Activated naive CD4-positive, alpha-beta T cell treated with anti-CD3 and anti-CD28 coated beads for 36 hours (primary cell): ENCODE measurements around the gene WDR26. TPM values are rescaled to one million over a fixed set of nuclear protein-coding genes. Genes with fewer than 3 reads are reported as not detected.

Experiments
- CTCF ChIA-PET: fragments of 350-600 bp; sonication (Branson Sonifier 250); formaldehyde crosslinking; loops from one replicate; lab custom pipeline; 2021; ENCODE audit warnings: antibody characterized with exemption; lab: Charles Lee
- DNase-seq: peaks from one replicate; pipeline ENCODE4 v3.0.0-alpha.2; 2020
- H3K27ac Mint-ChIP-seq: one replicate; pipeline ENCODE4 v1.8.0; 2021; ENCODE audit warnings: mild to moderate bottlenecking, mixed read lengths
- H3K27me3 Mint-ChIP-seq: one replicate; pipeline ENCODE4 v1.8.0; 2021; ENCODE audit warnings: low read depth, mixed read lengths
- H3K36me3 Mint-ChIP-seq: one replicate; pipeline ENCODE4 v1.8.0; 2021; ENCODE audit warnings: low read depth, mixed read lengths
- H3K4me1 Mint-ChIP-seq: one replicate; pipeline ENCODE4 v1.8.0; 2021; ENCODE audit warnings: low read depth, mixed read lengths
- H3K4me3 Mint-ChIP-seq: one replicate; pipeline ENCODE4 v1.8.0; 2021; ENCODE audit warnings: mild to moderate bottlenecking, moderate library complexity, mixed read lengths
- H3K9me3 Mint-ChIP-seq: one replicate; pipeline ENCODE4 v1.8.0; 2021; ENCODE audit warnings: mixed read lengths
- intact Hi-C: fragments of 100-400 bp; cut with micrococcal nuclease; formaldehyde crosslinking; loops from one replicate; pipeline ENCODE4 v1.15.1; 2023
- total RNA-seq, 2 experiments: library from RNA; stranded (reverse); gene quantifications; one replicate each; pipeline ENCODE4 v1.2.3, GENCODE V29; 2021

The WDR26 gene
- total RNA-seq, 2 experiments from 2014 or later: 44.3 to 45.4 TPM

DNA sequence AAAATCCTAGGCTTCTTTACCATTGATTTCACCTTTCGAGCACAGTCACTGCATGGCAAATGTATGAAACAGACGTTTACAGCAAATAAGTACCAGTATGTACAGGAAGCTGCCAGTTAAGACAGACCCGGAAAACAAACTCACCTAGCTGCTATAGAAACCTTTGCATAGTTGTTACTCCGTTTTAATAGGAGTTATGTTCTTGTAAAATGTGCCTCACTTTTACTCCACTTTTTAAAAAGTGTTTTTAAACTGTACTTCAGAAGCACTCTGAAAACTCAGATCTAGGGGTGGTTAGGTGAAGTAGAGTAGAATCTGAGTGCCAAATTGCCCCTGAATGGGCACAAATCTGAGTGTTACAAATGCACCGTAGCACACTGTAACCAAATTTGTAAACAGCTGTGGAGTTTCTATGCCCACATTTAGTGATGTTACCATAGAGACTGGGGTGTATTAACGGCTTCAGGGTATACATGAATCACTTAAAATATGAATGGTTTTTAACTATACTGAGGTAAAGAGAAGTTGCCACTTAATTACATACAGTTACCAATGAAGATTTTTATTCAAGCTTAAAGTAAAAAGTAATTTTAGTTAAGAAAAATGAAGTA lies 47.2 kb downstream of the WDR26 start:
- intact Hi-C loops: no loop called here
- CTCF ChIA-PET: interaction anchor here (0.6 to 1.8 kb wide), 3 partner anchors 10 to 70 kb away, joined by 3 to 6 read pairs (median 3); no protein-coding TSS in a partner anchor
- peaks cover 38% of the 10 kb centered on the region for H3K4me1 Mint-ChIP-seq
- no peak for DNase-seq
- peaks cover 34% of the 10 kb centered on the region for H3K36me3 Mint-ChIP-seq
- H3K27me3 Mint-ChIP-seq: no peaks in the 10 kb centered on the region
- H3K4me3 Mint-ChIP-seq: no peak overlapping the region
- peak overlapping the region; percentile 66 for H3K27ac Mint-ChIP-seq
- no peaks in the 10 kb centered on the region for H3K9me3 Mint-ChIP-seq

GRCh38 chr1:224383218-224383617 lies 51.4 kb downstream of the WDR26 start:
- peaks cover 71% of the 10 kb centered on the region for H3K4me1 Mint-ChIP-seq
- intact Hi-C loops: loop anchor here (2.0 kb wide), 1 partner anchor 50 kb away; no protein-coding TSS in a partner anchor
- no peaks in the 10 kb centered on the region for H3K9me3 Mint-ChIP-seq
- DNase-seq: no peak
- CTCF ChIA-PET: interaction anchor here (1.6 kb wide), 1 partner anchor 74 kb away, joined by 5 read pairs; no protein-coding TSS in a partner anchor
- H3K27ac Mint-ChIP-seq: no peak overlapping the region
- no peak overlapping the region for H3K4me3 Mint-ChIP-seq
- no peaks in the 10 kb centered on the region for H3K27me3 Mint-ChIP-seq
- peaks cover 9% of the 10 kb centered on the region for H3K36me3 Mint-ChIP-seq

DNA sequence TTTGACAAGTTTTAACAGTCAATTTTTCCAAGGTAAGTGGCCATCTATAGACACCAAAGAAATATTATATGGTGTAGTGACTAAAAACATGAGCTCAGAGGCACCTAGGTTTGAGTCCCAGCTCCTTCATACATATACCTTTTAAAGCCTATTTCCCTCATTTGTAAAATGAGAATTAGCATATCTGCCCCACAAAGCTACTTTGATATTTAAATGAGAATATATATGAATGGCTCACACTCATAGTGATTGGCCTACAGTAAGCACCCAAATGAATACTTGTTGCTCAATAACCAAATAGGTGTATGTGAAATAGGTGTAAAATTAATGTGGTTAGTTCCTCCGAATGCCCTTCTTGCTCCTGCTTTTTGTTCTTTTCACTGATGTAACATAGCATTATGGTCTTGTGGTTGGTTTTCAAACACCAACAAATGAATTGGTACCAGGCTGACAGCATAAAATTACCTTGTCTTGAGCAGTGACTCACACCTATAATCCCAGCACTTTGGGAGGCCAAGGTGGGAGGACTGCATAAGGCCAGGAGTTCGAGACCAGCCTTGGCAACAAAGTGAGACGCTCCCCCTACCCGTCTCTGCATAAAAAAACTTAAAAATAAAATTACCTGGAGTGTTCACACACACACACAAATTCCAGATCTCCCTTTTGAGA lies 52.6 kb downstream of the WDR26 start:
- intact Hi-C loops: loop anchor here (1.0 to 2.0 kb wide), 7 partner anchors 9 to 213 kb away; partner anchors contain the start of gene CNIH4
- H3K36me3 Mint-ChIP-seq: peaks cover 17% of the 10 kb centered on the region
- H3K4me3 Mint-ChIP-seq: no peak overlapping the region
- CTCF ChIA-PET: interaction anchor here (0.9 to 1.6 kb wide), 4 partner anchors 9 to 76 kb away, joined by 3 to 6 read pairs (median 4); no protein-coding TSS in a partner anchor
- no peaks in the 10 kb centered on the region for H3K27me3 Mint-ChIP-seq
- peak; percentile 50 for DNase-seq
- no peaks in the 10 kb centered on the region for H3K9me3 Mint-ChIP-seq
- H3K27ac Mint-ChIP-seq: peak overlapping the region; percentile 78
- peaks cover 71% of the 10 kb centered on the region for H3K4me1 Mint-ChIP-seq

DNA sequence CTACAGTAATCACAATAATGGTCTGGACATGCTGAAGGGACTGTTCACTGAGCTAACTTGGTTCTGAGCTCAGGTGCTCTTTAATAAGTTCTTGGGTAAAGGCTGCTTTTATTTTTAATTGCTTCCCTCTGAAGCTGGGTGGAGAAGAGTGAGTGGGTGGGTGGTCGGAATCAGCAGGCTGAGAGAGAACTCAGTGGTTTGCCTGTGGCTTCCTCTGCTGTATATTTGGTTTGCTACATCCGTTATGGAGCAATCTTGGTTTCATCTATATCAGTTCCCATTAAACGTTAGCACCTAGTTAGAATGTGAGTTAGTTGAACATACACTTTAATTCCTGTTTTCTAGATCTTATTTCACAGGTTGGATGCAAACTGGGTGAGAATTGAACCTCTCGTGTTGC lies 54.6 kb downstream of the WDR26 start:
- no peaks in the 10 kb centered on the region for H3K9me3 Mint-ChIP-seq
- H3K27me3 Mint-ChIP-seq: no peaks in the 10 kb centered on the region
- CTCF ChIA-PET: interaction anchor here (1.0 to 1.5 kb wide), 3 partner anchors 19 to 80 kb away, joined by 3 read pairs; no protein-coding TSS in a partner anchor
- intact Hi-C loops: loop anchor here (1.0 to 2.0 kb wide), 2 partner anchors 211 to 548 kb away; no protein-coding TSS in a partner anchor
- peaks cover 25% of the 10 kb centered on the region for H3K36me3 Mint-ChIP-seq
- H3K4me3 Mint-ChIP-seq: no peak overlapping the region
- peak; percentile 71 for DNase-seq
- H3K27ac Mint-ChIP-seq: peak overlapping the region; percentile 22
- H3K4me1 Mint-ChIP-seq: peaks cover 77% of the 10 kb centered on the region

DNA sequence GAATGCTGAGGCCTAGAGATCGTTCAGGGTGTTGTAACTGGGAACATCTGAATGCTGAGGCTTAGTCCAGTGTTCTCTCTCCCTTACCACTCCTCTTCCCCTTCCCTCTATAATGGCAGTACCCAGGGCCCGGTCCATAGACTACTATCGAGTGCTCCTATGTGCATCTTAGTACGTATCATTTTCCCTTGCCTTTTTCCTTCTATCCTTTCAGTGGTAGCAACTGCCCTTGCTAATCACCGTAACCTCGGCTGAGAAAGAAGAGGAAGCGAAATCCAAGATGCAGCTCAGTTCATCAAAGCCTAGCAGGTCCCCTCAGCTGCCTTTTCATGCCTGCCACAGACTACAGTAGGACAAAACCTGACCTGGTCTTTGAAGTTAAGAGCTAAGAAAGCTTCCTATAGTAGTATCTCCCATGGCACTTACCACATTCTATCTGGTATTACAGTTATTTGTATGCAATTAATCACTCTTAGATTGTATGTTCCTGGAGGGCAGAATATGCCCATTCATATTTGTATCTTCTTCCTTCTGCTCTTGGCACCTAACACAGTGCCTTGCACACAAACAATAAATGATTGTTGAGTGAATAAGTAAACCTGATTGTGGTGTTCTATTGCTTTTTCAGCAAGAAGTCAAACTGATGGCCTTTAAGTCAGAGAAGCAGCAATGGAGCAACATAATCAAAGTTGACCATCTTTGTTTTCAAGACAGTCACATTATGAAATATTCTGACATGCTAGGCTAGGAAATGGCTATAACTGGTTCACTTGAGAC lies 55.6 kb downstream of the WDR26 start:
- DNase-seq: no peak
- Mint-ChIP-seq H3K9me3 (no peaks in the 10 kb centered on the region), H3K27me3 (no peaks in the 10 kb centered on the region), H3K27ac (no peak overlapping the region), H3K4me3 (no peak overlapping the region), H3K4me1 (peaks cover 86% of the 10 kb centered on the region), H3K36me3 (peaks cover 31% of the 10 kb centered on the region)
- intact Hi-C loops: no loop called here
- CTCF ChIA-PET: interaction anchor here (1.0 to 1.5 kb wide), 3 partner anchors 20 to 81 kb away, joined by 3 read pairs; no protein-coding TSS in a partner anchor

DNA sequence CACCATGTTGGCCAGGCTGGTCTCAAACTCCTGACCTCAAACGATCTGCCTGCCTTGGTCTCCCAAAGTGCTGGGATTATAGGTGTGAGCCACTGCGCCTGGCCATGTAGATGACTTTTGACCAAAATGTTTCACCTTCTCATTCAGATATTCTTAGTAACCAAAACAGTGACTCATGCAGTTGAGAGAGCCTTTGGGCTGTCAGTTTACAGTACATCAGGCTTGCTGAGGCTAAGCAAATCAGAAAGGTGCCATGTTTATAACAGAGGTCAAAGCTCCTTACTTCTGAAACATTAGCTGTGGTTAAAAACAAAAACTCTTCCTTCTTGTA lies 57.0 kb downstream of the WDR26 start:
- CTCF ChIA-PET: interaction anchor here (0.7 to 1.5 kb wide), 3 partner anchors 11 to 134 kb away, joined by 3 read pairs; no protein-coding TSS in a partner anchor
- peak overlapping the region; percentile 67 for H3K27ac Mint-ChIP-seq
- no peaks in the 10 kb centered on the region for H3K9me3 Mint-ChIP-seq
- no peaks in the 10 kb centered on the region for H3K27me3 Mint-ChIP-seq
- peak; percentile 66 for DNase-seq
- H3K36me3 Mint-ChIP-seq: peaks cover 40% of the 10 kb centered on the region
- peaks cover 91% of the 10 kb centered on the region for H3K4me1 Mint-ChIP-seq
- H3K4me3 Mint-ChIP-seq: no peak overlapping the region
- intact Hi-C loops: loop anchor here (1.0 to 2.0 kb wide), 2 partner anchors 35 to 195 kb away; no protein-coding TSS in a partner anchor

GRCh38 chr1:224375059-224375458 lies 59.5 kb downstream of the WDR26 start:
- Mint-ChIP-seq H3K9me3 (no peaks in the 10 kb centered on the region), H3K27me3 (no peaks in the 10 kb centered on the region), H3K4me1 (peaks cover 79% of the 10 kb centered on the region), H3K4me3 (no peak overlapping the region), H3K27ac (no peak overlapping the region), H3K36me3 (peaks cover 56% of the 10 kb centered on the region)
- CTCF ChIA-PET: interaction anchor here (1.5 kb wide), 1 partner anchor 83 kb away, joined by 5 read pairs; no protein-coding TSS in a partner anchor
- no peak for DNase-seq
- intact Hi-C loops: no loop called here

DNA sequence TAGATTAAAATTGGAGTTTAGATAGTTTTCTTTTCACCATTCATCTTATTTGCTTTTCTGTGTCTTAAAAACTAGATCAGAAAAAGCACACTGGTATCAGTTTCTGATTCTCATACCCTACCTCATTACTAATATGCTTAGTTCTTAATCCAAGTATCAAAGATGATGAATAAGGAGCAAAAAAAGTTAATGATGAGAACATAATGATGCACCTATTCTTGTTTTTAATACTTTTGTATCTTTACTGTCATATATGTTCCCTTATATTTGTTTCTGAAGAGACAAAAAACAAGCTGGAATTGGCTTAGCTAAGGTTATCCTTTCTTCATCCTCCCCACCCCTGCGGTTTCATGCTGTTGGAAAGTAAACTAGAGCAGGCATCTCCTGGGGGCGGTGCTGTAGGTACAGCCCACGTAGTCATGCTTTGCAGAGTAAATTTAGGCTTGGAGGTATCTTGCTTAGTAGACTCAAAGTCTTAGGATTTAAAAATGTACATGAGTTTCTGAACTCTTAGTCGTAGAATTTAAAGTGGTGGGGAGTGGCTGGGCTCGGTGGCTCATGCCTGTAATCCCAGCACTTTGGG lies 61.5 kb downstream of the WDR26 start:
- Mint-ChIP-seq H3K4me1 (peaks cover 77% of the 10 kb centered on the region), H3K9me3 (no peaks in the 10 kb centered on the region), H3K4me3 (no peak overlapping the region), H3K27me3 (no peaks in the 10 kb centered on the region), H3K36me3 (peaks cover 66% of the 10 kb centered on the region), H3K27ac (peak overlapping the region; percentile 59)
- peak; percentile 34 for DNase-seq
- CTCF ChIA-PET: interaction anchor here (0.5 to 1.0 kb wide), 2 partner anchors 9 to 10 kb away, joined by 3 read pairs; no protein-coding TSS in a partner anchor
- intact Hi-C loops: loop anchor here (1.0 kb wide), 2 partner anchors 9 to 204 kb away; no protein-coding TSS in a partner anchor

DNA sequence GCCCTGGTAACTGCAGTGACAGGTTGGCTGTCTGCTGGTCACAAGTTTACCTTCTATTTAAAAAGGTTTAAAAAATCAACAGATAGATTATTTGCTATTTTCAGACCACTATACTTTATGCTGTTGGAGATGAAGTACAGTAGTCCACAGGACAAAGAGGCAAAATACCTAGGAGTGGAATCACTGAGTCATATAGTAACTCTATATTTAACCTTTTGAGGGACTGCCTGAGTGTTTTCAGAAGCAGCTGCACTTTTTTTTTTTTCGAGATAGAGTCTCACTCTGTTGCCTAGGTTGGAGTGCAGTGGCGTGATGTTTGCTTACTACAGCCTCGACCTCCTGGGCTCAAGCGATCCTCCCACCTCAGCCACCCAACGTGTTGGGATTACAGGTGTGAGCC lies 66.2 kb downstream of the WDR26 start:
- no peak for DNase-seq
- no peak overlapping the region for H3K4me3 Mint-ChIP-seq
- intact Hi-C loops: loop anchor here (1.0 kb wide), 1 partner anchor 8 kb away; no protein-coding TSS in a partner anchor

DNA sequence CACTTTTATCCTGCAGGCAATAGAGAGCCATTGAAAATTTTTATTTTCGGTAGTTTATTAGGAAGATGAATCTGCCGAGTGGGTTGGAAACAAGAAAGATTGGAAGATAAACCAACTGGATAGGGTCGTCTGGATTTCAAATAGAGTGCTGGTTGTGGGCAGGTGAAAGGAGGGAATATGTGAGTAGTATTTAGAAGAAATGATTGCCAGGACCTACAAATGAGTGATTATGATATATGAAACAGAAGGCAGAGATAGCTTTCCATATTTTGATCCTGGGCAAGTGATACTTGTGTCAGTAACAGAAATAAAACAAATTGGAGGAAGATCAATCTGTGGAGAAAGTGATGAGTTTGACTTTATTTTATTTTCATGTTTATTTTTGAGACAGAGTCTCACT lies 75.4 kb downstream of the WDR26 start:
- no peaks in the 10 kb centered on the region for H3K9me3 Mint-ChIP-seq
- no peak overlapping the region for H3K27ac Mint-ChIP-seq
- intact Hi-C loops: no loop called here
- peaks cover 46% of the 10 kb centered on the region for H3K4me1 Mint-ChIP-seq
- CTCF ChIA-PET: no interaction called here
- DNase-seq: no peak
- H3K36me3 Mint-ChIP-seq: peaks cover 7% of the 10 kb centered on the region
- no peaks in the 10 kb centered on the region for H3K27me3 Mint-ChIP-seq
- H3K4me3 Mint-ChIP-seq: no peak overlapping the region

More for the DNA sequence above, 66.2 kb downstream of the WDR26 start:
- Mint-ChIP-seq H3K27ac (peak overlapping the region; percentile 56), H3K9me3 (no peaks in the 10 kb centered on the region), H3K36me3 (peaks cover 47% of the 10 kb centered on the region), H3K4me1 (peaks cover 59% of the 10 kb centered on the region), H3K27me3 (no peaks in the 10 kb centered on the region)
- CTCF ChIA-PET: no interaction called here

GRCh38 chr1:224358237-224358636 lies 76.4 kb downstream of the WDR26 start:
- H3K4me1 Mint-ChIP-seq: peaks cover 38% of the 10 kb centered on the region
- peak overlapping the region; percentile 89 for H3K4me3 Mint-ChIP-seq
- DNase-seq: no peak
- intact Hi-C loops: no loop called here
- CTCF ChIA-PET: interaction anchor here (0.6 to 1.6 kb wide), 5 partner anchors 9 to 242 kb away, joined by 3 to 6 read pairs (median 3); no protein-coding TSS in a partner anchor
- H3K27me3 Mint-ChIP-seq: no peaks in the 10 kb centered on the region
- no peak overlapping the region for H3K27ac Mint-ChIP-seq
- no peaks in the 10 kb centered on the region for H3K9me3 Mint-ChIP-seq
- H3K36me3 Mint-ChIP-seq: peaks cover 7% of the 10 kb centered on the region
